Measurements from ENCODE around the gene HSPH1.

HSPH1 gene

DNA sequence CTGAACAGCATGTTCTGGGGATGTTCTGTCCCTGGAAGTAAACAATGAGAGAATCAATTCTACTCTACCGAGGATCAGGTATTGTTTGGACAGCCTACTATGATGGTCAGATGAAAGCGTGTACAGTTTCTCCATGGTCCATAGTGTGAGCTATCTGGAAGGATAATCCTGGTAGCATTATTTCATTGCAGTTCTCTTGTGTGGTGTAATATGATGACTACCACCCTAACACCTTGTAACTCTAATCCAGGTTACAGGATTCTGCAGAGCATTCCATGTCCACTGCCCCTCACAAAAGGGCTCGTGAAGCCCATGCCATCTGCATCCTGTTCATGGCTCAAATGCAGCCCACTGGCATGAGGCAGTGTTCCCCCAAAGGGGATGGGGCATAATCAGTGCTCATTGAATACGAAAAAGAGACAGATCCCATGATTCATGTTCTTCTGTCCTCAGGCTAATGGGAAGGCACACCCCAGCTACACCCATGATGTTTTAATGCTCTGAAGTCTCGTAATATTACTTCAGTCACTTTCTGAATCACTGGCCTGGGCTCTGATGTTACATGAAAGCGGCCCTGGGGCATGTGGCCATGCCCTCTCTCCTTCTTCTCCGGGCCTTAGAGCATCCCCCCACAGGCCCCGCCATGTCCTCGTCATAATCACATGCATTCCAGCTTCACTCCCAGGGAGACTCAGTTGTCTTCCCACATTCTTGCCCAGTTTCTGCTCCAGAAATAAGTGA, 68.4 kb downstream of the HSPH1 start:
- no peak for DNase-seq

DNA sequence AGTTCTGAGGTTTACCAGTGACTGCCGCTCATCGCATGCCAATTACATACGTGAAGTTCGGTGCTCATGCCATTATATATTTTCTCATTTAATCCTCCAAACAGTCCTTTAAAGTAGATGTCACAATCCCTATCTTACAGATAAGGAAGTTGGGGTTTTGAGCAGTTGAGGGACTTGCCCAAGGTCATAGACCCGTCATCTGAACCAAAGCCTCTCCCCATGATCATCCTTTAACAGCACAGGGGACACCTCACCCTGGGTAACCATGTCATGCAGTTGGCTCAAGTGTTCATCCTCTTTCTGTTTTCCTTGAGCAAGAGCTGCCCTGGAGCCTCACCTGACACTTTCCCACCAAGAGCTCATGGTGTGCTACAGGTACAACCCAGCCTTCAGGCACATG, 69.1 kb downstream of the HSPH1 start:
- no peak for DNase-seq

DNA sequence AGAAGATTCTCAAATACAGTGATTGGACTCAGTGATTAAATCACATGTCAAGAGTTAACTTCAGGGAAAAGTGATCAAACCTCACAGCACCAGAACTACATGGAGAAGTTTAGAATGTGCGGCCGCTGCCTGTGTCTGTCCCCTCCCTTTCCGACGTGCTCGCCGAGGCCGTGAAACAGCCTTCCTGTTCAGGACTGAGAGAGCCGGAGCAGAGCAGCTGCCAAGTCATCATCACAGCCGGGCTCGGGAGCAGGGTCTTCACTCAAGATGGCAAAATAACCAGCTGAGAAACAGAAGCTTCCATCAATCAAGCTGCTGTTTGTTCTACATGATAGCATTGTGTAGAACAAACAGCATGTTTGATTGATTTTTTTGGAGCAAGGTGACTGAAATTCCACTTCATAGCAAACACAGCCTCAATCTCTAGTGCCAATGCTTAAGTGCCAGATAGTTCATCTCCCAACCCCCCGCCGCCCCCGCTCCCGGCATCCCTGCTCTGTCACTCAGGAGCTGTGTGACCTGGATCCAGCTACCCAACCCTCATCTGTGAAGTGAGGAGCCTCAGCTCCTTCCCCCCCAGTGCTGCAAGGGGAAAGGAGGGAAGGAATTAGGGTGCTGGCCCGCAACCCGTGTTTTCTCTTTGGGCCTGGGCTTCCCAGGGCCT, 70.6 kb downstream of the HSPH1 start:
- peak in 1 of 2 donors; percentile 12 for DNase-seq

DNA sequence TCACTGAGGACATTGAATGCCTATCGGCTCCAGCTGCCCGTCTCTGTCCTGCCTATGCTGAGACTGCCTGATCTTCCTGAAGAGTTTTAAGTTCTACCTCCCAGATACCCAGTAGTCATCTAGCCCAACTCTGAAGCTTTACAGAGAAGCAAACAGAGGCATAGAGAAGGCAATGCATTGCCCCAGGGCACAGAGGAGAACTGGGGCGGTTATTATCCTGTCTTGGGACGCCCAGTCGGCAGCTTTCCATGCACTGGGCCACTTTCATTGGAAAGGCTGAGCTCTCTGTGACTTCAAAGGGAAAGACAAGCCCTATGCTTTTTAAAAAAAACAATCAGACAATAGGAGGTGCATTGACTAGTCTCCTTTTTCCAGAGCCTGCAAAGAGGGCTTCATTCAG, 71.6 kb downstream of the HSPH1 start:
- no peak for DNase-seq

DNA sequence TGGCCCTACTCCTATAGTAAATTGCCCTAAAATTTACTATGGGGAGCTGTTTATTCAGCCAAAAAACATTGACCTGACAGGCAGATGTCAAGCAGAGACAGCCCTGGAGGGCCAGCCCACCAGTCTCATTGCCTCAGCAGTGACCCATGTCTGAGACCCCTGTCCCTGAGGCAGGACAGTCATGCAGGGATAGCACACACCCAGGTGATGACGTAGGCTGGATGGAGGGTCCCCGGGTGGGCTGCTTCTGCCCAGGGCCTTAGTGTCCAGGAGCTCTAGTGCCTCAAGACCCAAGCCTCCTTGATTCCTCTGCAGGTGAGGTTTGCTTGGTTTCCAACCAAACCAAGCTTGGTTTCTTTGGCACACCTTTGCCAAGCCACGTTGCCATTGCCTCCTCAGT, 72.1 kb downstream of the HSPH1 start:
- no peak for DNase-seq

DNA sequence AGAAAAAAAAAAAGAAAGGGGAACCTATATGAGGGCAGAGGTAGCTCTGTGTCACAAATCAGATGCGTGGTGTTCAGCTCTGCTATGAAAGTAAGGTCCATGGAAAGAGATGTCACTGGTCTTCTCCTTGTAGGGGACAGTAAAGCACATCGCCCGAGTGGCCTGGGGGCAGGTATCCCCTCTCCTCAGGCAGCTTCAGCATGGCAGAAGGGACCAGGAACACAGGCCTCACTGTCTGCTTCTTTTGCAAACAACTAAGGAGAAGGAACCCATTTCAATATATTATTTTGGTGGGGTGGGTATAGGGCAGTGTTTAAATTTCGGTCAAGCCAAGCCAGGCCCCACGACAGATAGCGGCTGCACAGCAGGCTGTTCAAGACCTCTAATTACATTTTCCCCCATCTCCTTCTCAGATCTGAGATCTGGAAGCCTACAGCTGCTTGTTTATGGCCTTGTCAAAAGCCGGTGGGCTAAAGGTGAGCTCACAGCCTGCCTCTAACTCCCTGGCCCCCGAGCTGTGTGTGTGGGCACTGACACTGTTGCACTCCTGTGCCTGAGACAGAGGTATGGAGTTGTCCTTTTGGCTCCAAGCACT, 72.8 kb downstream of the HSPH1 start:
- no peak for DNase-seq

Measured in bone marrow (tissue), 2 donors.